DLD1 (cell line): Measurements from ENCODE around the gene ERMAP.
"Not testable (repeated sequence)": the region's sequence is repeated elsewhere in the genome, so short reads cannot be mapped to it uniquely, and the experiment has no call there.

Experiments
- in situ Hi-C: cut with HindIII; loops from 2 replicates; pipeline ENCODE4 v1.10.0; 2017; ENCODE audit warnings: low sequenced_read_pairs

Gene ERMAP

DNA sequence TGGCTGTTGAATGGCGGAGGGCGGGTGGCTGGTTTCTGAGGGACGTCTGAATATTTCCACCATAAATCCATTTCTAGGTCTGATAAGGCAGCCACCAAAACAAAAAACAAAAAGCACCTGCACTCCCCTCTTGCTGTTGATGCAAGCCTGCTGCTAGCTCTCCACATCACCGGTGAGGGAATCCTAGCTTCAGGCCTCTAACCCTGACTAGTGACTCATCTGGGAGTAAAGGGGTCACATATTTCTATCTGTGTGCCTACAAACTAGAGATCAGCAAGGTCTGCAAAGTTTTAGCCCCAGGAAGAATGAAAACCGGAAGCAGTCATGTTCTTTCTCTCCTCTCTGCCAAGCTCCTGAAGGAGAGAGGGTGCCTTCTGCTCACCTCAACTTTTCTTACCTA is 10.3 kb upstream of the ERMAP start:
- in situ Hi-C loops = no loop called here

DNA sequence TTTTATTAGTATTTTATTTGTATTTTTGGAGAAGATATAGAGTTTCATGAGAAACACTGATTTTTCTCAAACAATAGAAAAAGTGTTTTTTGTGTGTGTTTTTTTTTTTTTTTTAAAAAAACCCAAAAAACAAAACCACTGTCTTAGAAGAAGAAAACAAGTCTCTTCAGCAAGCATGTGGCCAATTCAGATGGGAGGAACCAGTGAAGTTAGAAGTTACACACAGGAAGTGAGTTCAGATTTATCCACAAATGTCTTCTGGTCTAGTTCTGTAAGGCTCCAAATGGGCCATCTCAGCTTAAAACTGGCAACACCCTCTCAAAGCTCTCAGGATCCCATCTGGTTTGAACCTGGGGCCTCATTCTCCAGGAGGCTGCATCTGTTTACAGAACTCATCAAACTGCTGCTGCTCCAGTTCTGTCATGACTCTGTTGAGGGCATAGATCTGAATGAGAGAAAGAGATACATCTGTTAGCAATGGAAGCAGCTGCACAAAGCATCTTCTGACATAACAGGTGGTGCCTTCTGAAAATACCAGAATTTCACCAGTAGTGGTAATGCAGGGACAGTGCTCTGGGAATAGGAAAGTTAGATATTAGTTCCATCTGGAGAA is 9.8 kb upstream of the ERMAP start:
- in situ Hi-C loops = no loop called here

DNA sequence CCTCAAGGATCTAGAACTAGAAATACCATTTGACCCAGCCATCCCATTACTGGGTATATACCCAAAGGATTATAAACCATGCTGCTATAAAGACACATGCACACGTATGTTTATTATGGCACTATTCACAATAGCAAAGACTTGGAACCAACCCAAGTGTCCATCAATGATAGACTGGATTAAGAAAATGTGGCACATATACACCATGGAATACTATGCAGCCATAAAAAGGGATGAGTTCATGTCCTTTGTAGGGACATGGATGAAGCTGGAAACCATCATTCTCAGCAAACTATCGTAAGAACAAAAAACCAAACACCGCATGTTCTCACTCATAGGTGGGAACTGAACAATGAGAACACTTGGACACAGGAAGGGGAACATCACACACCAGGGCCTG is 2.1 kb upstream of the ERMAP start:
- in situ Hi-C loops = not testable (repeated sequence)

DNA sequence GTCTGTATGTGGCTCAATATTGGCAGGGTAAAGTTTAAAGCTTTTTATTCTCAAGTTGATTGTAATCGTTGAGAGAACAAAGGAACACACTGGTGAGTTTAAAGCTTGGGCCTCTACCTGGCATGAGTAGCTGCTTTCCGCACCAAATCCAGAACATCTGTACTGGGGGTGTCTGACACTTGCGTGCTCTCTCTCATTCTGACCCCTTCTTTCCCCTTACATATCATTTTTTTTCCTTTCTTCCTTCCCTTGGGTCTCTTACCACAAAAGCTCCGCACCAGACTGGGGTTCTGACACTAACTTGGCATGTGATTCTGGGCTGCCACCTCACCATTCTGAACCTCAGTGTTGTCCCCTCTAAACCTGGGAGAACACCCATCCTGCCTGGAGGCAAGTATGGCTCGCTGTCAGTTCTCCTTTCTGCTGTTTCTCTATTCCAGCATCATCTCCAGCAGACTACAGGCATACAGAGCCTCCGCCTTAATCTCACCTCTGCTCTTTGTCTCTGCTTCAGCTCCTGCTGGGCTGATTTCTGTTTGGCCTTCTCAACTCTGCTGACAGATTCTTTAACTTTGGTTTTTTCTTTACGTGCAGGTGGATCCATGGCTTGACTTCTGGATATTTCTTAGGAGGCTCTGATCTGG is 859 bp upstream of the ERMAP start:
- in situ Hi-C loops = no loop called here

DNA sequence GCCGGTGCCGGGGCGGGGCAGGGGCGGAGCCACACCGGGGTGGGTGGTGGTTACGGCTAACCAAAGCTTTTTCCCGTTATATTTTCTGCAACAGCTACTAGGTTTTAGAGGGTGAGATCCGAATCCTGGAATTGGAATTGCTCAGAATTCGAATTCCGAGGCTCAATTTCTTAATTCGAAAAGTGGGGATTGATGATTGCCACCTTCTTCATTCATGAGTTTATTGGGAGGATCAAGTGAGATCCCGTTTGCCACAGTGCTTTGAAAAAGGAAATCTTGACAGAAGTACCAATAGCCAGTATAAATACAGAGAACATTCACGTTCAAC is 482 bp downstream of the ERMAP start:
- in situ Hi-C loops = no loop called here

DNA sequence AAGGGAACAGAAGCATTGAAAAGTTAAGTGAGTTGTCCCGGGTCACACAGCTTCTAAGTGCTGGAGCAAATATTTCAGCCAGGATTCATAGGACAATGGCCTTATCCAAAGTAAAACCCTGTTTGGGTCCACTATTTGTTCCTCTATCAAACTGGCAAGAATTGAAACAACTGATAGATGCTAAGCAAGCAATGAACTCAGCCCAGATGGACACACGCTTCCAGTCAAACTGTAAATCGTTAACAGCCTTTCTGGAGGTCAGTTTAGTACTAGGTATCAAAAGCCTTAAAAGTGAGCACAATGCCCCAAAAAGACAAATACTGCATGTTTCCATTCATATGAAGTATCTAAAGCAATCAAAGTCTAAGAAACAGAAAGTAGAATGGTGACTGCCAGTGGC is 1.1 kb downstream of the ERMAP start:
- in situ Hi-C loops = no loop called here

DNA sequence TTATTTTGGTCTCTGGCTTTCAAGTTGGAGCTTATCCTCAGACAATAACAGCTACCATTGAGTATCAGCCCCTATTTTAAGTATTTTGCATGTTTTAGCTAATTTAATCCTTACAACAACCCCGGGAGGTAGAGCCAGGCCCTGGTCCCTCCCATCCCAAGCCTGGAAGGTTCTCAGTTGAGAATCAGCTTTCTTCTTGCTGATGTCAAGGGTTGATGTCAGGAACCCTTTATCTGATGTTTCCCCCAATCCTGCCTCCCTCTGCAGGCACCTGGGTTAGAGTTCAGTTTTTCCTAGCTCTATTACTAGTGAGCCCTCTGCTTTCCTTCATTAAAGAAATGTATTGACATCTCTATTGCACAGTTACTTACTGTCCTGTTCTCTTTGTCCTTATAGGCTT is 3.9 kb downstream of the ERMAP start:
- in situ Hi-C loops = no loop called here

DNA sequence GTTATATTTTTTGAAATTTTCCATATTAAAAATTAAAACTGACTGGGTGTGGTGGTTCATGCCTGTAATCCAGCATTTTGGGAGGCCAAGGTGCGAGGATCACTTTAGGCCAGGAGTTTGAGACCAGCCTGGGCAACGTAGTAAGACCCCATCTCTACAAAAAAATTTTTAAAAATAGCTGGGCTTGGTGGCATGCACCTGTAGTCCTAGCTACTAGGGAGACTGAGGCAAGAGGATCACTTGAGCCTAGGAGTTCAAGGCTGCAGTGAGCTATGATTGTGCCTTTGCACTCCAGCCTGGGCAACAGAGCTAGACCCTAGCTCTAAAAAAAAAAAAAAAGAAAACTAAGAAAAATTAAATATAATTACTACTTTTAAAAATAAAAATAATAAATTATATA is 4.8 kb downstream of the ERMAP start:
- in situ Hi-C loops = no loop called here

DNA sequence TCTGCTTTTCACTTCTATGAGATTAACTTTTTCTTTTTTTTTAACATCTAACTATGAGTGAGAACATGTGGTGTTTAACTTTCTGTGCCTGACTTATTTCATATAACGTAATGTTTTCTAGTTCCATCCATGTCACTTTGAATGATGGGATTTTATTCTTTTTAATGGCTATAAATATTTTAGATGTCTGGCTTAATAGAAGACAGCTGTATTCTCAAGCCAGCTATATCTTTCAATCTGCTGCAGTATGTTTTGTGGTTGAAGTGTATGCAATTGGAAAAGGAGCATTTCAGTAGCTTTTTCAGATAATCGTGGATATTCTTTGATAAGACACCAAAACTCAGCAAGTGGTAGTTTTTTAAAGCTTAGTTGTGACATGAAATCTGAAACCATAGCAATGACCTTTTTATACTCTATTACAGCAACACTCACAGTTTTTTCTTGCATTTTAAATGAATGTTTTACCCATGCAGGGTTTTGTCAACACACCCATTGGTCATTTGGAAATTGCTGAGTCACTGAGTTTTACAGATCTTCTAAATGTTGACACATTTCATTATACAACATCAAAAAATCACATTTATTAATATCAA is 6.0 kb downstream of the ERMAP start:
- in situ Hi-C loops = no loop called here

DNA sequence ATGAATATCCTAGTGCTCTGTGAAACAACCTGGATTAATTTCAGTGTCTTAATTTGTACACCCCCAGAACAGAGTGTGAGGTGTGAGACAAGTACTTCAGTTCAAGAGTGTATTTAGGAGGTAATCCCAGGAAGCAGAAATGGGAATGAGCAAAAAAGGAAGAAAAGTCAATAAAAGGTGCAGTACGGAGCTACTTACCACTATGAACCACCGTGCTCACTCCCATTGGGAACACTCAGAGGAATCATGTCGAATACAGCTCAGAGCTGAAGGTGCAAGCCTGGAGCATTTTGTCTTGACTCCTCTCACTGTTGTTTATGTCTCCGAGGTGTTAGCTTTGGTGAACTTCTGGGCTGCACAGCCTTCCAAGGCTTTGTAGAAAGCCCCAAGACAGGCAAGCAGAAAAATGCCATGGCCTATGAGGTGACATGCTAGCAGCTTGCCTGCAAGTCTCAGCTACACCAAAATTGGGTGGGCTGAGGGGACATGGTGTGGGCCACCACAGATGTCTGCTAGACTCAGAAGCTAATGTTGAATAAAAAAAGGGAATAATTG is 7.6 kb downstream of the ERMAP start:
- in situ Hi-C loops = no loop called here

DNA sequence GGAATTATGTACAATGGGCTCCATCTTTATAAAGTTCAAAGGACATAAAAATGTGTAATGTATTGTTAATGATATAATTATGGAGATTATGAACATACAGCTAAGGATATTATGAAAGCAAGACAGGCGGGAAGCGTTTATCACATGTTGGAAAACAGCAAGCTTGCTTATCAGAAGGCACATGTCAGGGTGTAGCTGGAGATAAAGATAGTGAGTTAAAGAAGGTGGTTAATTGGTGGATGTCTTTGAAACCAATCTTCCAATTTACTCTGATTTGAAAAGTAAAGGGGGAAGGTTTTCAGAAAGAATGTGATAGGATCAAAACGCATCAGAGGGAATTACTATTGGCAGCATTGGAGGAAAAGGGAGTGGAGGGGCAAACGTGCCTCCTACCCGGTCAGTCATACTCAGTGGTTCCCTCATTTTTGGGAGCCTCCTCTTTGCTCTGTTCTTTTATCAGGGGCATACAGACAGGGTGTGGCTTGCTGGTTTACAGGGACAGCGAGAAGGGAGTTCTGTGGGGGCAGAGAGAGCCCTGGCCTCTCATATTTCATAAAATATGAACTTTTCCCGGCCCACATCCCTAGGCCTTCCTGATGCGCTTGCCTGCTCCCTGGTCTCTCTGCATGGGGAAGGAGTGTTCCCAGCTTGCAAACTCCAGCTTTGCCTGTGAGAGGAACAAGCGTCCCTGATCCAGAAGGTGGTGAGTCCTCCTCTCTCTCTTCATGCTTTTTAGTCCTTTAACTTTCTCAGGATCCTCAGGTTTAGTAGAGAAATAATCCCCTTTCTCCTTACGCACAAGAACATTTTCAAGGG is 8.3 kb downstream of the ERMAP start:
- in situ Hi-C loops = no loop called here

DNA sequence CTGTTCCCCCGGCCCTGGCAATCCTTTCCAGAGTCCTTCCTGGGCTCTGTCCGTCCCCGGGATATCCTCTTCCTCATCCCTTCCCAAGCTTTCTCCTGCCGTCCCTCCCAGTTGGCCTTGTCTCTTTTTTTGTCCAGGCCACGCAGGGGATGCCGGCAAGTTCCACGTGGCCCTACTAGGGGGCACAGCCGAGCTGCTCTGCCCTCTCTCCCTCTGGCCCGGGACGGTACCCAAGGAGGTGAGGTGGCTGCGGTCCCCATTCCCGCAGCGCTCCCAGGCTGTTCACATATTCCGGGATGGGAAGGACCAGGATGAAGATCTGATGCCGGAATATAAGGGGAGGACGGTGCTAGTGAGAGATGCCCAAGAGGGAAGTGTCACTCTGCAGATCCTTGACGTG is 13.7 kb downstream of the ERMAP start:
- in situ Hi-C loops = no loop called here

DNA sequence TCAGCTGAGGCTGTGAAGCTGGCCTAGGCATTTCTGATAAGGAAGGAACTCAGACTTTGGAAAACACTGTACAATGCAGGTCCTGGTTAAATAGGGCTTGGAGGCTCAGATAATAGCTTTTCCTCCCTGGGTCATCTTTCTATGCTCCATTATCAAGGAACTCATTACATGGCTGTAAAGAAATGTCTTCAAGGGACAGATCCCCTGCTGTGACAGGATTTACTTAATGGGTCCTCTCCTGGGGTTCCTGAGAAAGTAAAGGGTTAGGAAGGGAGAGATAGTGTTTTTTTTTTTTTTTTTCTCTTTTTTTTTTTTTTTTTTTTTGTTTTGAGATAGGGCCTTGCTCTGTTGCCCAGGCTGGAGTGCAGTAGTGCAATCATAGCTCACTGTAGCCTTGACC is 14.4 kb downstream of the ERMAP start:
- in situ Hi-C loops = no loop called here

DNA sequence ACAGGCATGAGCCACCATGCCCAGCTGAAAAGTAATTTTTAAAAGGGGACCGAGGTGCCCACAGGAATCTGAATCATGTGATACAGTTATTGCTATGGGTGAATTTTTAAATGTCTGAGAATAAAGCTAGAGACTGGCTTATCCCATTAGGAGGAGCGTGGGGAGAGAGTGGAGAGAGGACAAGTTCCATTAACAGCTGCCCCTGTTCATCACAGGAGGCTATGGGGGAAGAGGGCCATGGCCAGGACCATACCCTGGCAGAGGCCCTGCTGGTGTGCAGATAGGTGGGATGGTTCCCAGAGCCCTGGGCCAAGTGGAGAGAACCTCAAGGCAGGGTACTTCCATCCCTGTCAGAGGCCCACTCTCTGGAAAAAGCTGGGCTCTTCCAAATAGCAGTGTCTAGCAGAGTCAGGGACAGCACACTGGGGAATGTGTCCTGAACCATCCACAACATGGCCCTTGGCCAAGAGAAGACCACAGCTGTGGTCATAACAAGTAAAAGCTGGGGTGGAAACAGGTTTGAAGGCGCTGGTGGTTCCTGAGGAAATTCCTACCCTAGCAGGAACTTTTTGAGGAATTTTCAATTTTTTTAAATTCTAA is 15.8 kb downstream of the ERMAP start:
- in situ Hi-C loops = no loop called here

DNA sequence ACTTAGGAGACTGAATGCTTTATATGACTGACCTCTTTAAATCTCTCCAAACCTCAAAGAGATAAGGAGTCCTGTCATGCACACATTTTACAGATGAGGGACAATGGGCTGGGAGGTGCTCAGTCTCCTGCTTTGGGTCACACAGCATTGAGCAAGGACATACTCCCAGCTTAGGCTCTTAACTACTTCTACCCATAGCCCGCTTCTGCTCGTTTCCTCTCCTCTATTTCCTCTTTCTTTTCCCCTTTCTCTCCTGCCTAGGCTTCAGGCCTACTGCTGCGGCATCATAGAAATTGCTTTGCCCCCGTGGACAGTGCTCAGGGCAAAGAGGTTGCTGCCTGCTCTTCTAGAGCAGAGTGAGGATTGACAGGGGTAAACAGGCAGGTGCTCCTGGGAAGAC is 17.1 kb downstream of the ERMAP start:
- in situ Hi-C loops = no loop called here

DNA sequence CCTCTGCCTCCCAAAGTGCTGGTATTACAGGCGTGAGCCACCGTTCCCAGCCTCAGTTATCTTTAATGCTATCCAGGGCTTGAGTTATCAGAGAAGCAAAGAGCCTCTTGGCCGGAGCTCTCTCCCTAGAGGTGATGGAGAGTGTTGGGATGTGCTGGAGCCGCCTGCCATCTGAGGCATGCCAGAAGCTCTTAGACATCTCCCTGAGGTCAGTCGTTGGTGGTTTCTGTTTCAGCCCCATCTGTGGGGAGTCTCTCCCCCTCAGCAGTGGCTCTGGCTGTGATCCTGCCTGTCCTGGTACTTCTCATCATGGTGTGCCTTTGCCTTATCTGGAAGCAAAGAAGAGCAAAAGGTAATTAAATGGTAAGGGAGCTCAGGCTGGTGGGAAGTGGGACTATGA is 17.9 kb downstream of the ERMAP start:
- in situ Hi-C loops = no loop called here

DNA sequence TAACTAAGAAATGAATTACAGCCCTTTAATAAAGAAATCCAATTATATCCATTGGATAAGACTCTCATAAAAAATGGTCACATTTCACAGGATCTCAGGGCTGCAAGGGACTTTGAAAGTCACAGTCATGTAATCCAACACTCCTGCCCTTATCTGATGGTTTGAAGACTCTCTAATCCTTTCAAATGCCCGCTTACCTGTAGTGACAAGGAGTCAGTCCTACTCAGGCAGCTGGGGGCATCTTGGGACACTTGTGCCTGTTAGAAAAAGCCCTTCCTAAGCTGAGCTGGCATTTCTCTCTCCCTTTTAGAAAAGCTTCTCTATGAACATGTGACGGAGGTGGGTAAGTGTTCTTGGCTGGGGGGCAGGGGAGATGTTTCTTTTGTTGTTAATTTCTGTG is 18.5 kb downstream of the ERMAP start:
- in situ Hi-C loops = no loop called here

DNA sequence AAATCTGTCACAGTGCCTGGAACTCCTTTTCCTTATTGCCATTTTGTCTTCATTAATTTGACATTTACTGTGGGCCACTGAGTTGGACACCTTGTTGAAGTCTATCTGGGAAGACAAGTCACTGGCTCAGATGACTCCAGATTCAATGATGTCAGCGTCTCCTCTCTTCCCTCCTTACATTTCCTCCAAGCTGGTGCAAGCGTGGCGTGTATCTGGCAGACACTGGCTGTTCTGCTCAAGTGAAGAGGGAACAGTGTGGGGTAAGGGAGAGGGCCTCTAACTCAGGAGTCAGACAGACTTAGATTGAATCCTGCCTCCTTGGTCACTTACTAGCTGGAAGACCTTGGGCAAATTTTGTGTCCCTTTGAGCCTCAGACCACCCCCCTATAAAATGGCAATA is 20.8 kb downstream of the ERMAP start:
- in situ Hi-C loops = no loop called here

DNA sequence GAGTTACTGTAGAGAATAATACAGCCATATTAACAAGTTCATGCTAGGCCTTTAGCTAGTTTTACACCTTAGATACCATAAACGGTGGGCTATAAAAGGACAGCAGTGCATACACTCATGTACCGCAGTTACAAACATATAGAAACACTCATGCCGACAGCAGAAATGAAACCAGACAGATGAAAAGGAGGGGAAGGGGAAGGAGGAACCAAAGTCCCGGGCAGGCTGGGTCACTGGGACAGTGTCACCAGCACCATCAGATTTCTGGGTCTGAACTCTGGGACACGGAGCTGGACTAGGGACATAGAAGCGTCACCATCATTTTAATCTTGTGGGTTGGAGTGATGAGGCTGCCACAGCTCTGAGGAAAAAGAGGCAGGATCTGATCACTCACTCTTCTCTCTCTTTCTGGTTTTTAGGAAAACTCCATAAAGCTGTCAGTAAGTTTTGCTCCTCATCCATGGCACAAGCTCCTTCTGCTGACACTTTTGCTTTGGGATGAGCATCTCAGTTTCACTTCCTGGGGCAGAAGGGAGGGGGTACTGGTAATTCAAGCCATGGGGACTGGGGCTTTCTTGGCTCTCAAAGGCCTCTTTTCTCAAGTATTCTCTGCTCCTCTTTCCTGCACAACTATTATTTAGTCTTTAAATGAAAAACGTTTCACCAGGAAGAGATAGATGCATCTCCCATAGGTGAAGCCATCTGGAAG is 21.7 kb downstream of the ERMAP start:
- in situ Hi-C loops = no loop called here

DNA sequence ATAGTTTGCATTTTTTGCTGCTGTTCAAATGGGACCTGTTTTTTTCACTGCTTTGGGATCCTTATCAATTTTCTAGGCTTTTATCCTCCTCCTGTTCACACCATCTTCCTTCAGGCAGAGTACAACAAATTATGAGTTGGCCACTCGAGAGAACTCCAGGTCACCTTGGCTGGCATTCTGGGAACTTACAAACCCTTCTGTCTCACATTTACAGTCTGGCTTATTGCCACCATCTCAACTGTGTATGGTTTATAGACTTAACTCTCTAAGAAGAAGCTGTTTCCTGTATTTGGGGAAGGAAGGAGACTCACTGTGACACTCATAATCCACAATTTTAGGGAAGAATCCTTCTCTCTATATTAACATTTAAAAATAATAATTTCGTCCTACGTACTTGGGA is 24.1 kb downstream of the ERMAP start:
- in situ Hi-C loops = no loop called here
